OCI-LY3 (cell line): ENCODE measurements around the gene CEP68.

Source experiments
- CTCF ChIP-seq: fragments of 200-600, 300-600 bp; sonication (generic); IDR thresholded peaks from 2 replicates; pipeline ENCODE4 v1.5.1; 2014; ENCODE audit warnings: antibody characterized with exemption, low read length, low read depth
- EZH2phosphoT487 ChIP-seq: fragments of 200-600 bp; shearing (Covaris generic); IDR thresholded peaks from 2 replicates; pipeline ENCODE4 v1.6.1; 2018; ENCODE audit warnings: antibody characterized with exemption, mixed run types, low read depth

GRCh38 chr2:65032019-65032975 lies 23.9 kb upstream of the CEP68 start:
- TF ChIP-seq CTCF (no peak), EZH2phosphoT487 (no peak)
